ENCODE results near the gene XYLT1.

XYLT1 gene

DNA sequence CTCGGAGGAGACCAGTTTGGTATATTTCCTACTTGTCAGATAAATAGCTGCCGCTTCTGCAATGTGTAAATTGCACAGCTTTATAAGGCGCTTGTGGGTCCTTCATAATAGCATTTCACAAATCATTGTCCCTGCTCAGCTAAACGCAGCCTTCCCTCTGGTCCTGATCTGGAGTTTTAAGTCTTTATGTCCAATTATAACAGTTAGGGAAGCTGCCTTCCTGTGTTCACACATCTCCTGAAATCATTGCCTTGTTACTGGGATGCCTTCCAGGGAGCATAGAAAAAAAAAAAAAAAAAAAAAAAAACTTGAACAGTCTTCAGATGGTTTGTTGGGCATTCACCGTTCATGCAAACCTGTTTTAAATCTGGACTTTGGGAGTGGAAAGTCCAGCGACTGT, 342.0 kb downstream of the XYLT1 start:
- DNase-seq, result no peak

DNA sequence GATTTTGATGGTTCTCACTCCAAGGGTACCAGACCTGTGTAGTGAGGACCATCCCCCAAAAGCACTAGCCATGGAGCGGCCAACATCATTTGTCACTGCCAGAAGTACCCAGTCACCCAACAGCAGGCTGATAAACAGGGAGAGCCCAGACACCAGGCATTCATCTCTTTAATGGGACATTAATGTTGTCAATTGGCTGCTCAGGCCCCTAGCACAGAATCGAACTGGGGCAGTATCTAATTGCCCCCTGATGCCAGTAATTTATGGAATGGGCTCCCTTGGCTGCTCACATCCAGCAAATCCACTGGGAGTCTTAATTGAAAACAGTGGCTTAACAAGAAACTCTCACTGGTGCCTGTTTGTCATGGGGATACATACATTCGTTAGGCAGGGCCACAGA, 344.6 kb downstream of the XYLT1 start:
- no peak for DNase-seq

DNA sequence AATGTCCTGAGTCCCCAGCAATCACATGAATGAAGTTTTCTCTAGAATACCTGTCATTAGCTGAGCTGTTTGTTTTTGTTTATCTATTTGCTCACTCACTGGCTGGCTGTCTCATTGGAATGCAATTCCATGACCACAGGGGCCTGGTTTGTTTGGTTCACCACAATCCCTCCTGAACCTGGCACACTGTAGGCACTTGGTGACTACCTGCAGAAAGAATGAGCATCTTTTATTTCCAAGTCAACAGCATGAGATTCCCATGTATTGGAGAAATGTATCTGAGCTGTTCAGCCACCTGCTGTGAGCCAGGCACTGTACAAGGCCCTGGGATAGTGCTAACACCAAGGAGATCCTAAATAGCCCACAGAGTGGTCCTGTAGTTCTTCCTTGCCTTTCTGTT, 345.1 kb downstream of the XYLT1 start:
- no peak for DNase-seq

- no peak for DNase-seq
Observed at GRCh38 chr16:17117906-17118577, 352.7 kb downstream of the XYLT1 start.

- DNase-seq, result no peak
Observed at GRCh38 chr16:17116595-17117322, 354.0 kb downstream of the XYLT1 start.

DNA sequence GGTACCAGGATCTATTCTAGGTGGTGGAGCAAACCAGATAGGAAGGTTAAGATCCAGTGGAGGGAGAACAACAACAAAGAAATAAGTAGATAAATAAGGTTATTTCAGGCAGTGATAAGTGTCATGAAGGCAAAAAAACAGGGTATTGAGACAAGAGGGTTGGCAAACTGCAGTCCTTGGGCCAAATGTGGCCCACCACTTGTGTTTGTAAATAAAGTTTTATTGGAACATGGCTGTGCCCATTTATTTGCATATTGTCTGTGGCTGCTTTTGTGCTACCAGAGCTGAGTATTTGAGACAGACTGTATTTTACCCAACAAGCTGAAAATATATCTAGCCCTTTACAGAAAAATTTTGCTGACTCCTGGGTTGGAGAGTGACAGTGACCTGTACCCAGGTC, 361.3 kb downstream of the XYLT1 start:
- DNase-seq, result no peak

GRCh38 chr16:17108596-17108995, 362.2 kb downstream of the XYLT1 start:
- DNase-seq, result no peak

- DNase-seq, result no peak
Observed at GRCh38 chr16:17107450-17107849, 363.3 kb downstream of the XYLT1 start.

GRCh38 chr16:17106243-17106791, 364.4 kb downstream of the XYLT1 start:
- DNase-seq, result no peak

- DNase-seq, result no peak
Observed at GRCh38 chr16:17105239-17105797, 365.4 kb downstream of the XYLT1 start.

- no peak for DNase-seq
Observed at GRCh38 chr16:17104654-17105053, 366.1 kb downstream of the XYLT1 start.

DNA sequence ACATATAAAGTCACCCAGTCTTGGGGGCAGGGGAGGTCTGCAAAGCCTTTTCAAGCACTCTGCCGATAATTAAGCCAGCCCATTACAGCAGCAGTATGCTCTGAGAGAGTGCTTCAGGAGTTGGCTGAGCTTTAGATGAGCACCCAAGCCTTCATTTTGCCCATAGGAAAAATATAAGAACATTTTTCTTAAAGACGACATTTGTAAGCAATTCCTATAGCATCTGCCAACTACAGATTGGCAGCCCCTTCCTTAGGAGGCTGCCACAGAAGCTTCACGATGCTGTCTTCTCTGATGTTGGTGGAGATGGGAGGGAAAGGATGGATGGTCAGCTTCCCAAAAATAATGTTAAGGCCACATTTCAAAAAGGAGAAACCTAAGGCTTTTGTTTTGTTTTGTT, 367.5 kb downstream of the XYLT1 start:
- DNase-seq, result no peak

DNA sequence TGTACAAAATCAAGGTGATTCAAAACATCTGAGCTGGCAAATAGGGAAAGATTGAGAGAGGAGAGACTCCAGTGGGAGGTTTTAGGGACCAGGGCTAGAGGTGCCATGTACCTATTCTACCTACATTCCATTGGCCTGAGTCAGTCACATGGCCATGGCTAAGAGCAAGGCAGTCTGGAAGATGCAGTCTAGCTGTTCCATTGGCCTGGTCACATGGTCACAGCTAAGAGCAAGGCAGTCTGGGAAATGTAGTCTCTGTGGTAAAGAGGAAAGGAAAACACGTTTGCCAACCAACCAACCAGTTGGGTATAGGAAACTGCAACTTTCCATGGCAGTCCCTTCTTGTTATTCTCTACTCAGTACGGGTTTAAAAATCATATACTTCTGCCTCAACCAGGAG, 369.1 kb downstream of the XYLT1 start:
- DNase-seq, result no peak

DNA sequence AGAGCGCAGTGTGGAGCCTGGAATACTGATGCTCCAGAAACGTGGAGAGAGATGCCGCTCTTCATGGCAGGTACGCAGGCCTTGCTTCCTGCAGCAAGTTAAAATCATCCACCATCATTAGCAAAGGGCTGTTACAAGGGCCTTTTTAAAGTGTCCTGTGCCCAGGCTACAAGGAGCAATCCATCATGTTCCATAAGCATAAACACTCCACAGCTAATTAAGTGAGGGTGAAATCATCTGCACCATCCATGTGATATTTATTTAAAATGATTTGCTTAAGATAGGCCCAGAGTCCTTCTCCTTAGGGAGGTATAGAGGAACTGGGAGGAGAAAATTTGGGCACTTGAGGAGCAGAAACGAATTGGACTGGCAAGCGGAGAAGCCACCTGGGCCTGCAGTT, 372.1 kb downstream of the XYLT1 start:
- no peak for DNase-seq

- DNase-seq, result no peak
Observed at GRCh38 chr16:17084130-17084529, 386.6 kb downstream of the XYLT1 start.

- no peak for DNase-seq
Observed at GRCh38 chr16:17083628-17084027, 387.1 kb downstream of the XYLT1 start.

DNA sequence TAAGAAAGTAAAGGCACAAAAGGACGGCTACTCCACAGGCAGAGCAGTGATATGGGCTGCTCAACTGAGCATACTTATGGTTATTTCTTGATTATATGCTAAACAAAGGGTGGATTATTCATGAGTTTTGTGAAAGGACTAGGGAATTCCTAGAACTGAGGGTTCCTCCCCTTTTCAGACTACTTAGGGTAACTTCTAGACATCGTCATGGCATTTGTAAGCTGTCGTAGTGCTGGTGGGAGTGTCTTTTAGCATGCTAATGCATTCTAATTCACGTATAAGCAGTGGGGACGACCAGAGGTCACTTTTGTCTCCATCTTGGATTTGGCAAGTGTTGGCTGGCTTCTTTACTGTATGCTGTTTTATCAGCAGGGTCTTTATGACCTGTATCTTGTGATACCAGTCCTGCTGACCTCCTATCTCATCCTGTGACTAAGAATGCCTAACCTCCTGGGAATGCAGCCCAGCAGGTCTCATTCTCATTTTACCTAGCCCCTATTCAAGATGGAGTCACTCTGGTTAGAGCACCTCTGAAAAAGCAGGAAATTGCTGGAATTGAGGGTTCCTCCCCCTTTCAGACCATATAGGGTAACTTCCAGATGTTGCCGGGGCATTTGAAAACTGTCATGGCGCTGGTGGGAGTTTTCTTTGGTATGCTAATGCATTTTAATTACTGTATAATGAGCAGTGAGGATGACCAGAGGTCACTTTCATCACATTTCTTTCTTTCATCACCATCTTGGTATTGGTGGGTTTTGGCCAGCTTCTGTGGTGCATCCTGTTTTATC, 388.5 kb downstream of the XYLT1 start:
- no peak for DNase-seq

DNA sequence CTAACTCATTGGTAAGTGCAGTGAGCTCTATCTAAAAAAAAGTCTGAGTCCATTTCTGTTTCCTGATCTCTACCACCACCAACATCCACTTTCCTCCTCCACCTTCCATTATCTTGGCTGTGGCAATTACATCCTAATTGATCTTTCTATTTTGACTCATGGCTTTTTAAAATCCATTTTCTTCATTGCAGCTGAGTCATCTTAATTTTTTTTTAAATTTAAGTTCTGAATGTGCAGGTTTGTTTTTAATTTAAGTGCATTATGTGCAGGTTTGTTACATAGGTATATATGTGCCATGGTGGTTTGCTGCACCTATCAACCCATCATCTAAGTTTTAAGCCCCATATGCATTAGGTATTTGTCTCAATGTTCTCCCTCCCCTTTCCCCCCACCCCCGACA, 390.7 kb downstream of the XYLT1 start:
- no peak for DNase-seq

GRCh38 chr16:17078931-17079631, 391.7 kb downstream of the XYLT1 start:
- DNase-seq, result no peak

GRCh38 chr16:17076818-17077498, 393.8 kb downstream of the XYLT1 start:
- no peak for DNase-seq

DNA sequence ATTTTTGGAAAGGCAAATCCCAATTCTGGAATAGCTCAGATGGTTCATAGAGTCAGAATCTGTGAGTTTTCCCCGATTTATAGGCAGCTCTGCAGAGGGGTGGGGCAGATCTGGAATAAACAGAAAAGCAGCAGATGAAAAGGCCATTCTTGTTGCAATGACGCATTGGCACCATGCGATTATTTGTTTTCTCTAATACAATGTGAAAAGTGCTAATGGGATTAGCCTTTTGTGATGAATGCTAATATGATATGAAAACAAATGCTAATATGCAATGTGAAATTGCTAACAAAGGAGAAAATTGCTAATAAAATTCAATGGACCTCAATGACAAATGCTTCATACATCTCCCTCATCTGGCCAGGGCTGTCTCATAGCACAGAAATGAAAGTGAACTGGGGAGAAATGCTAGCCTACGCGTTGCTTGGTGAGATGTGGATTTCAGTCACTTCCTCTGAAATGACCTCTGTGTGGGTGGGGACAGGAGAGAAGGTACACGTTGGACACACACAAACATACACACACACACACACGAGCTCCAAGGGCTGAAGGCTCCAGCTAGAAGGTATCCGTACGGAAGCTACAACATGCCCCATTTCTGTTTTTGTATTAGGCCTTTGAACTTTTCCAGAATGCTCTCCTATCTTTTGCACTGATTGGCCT, 394.5 kb downstream of the XYLT1 start:
- no peak for DNase-seq

- no peak for DNase-seq
Observed at GRCh38 chr16:17072104-17072503, 398.7 kb downstream of the XYLT1 start.

Data from activated CD4-positive, CD25-positive, alpha-beta regulatory T cell (primary cell).